GM19239 (cell line): ENCODE measurements around the gene MGRN1.
"Not testable (repeated sequence)": the region's sequence is repeated elsewhere in the genome, so short reads cannot be mapped to it uniquely, and the experiment has no call there.

Experiments
- DNase-seq: peaks from one replicate; pipeline ENCODE4 v3.0.0; 2011; ENCODE audit warnings: low spot score; ENCODE audit not compliant: insufficient read length
- FAIRE-seq: peaks from 2 replicates; lab custom pipeline; 2011; peaks lifted over from hg19 to GRCh38; lab: Jason Lieb, UNC

The MGRN1 gene

GRCh38 chr16:4649744-4650442 lies 25.3 kb downstream of the MGRN1 start:
- no peak for DNase-seq
- no peak for FAIRE-seq

GRCh38 chr16:4650443-4651074 lies 25.9 kb downstream of the MGRN1 start:
- peak; percentile 75 for DNase-seq
- FAIRE-seq: not testable (repeated sequence)

GRCh38 chr16:4651827-4652226 lies 27.2 kb downstream of the MGRN1 start:
- peak; percentile 39 for FAIRE-seq

GRCh38 chr16:4652561-4652960 lies 27.9 kb downstream of the MGRN1 start:
- no peak for FAIRE-seq
- DNase-seq: no peak

More at GRCh38 chr16:4651827-4652226, 27.2 kb downstream of the MGRN1 start:
- no peak for DNase-seq

- DNase-seq (no peak), FAIRE-seq (no peak)
These were observed 29.7 kb downstream of the MGRN1 start for GRCh38 chr16:4654011-4654963.

GRCh38 chr16:4654964-4655590 lies 30.5 kb downstream of the MGRN1 start:
- no peak for FAIRE-seq
- DNase-seq: no peak

- FAIRE-seq: no peak
- no peak for DNase-seq
These were observed 31.2 kb downstream of the MGRN1 start for GRCh38 chr16:4655801-4656200.

GRCh38 chr16:4656221-4656620 lies 31.6 kb downstream of the MGRN1 start:
- FAIRE-seq (no peak), DNase-seq (no peak)

- DNase-seq: no peak
- FAIRE-seq: no peak
These were observed 32.4 kb downstream of the MGRN1 start for GRCh38 chr16:4656695-4657686.

- no peak for FAIRE-seq
- DNase-seq: no peak
These were observed 35.0 kb downstream of the MGRN1 start for GRCh38 chr16:4659363-4660353.

- DNase-seq: no peak
These were observed 35.9 kb downstream of the MGRN1 start for GRCh38 chr16:4660454-4661007.

GRCh38 chr16:4661661-4662060 lies 37.0 kb downstream of the MGRN1 start:
- FAIRE-seq (no peak), DNase-seq (no peak)

More at GRCh38 chr16:4660454-4661007, 35.9 kb downstream of the MGRN1 start:
- no peak for FAIRE-seq

- FAIRE-seq: no peak
These were observed 38.8 kb downstream of the MGRN1 start for GRCh38 chr16:4663465-4663776.

GRCh38 chr16:4663777-4664465 lies 39.3 kb downstream of the MGRN1 start:
- FAIRE-seq: no peak
- no peak for DNase-seq

More at GRCh38 chr16:4663465-4663776, 38.8 kb downstream of the MGRN1 start:
- no peak for DNase-seq

- peak; percentile 68 for DNase-seq
- FAIRE-seq: no peak
These were observed 40.2 kb downstream of the MGRN1 start for GRCh38 chr16:4664538-4665418.

GRCh38 chr16:4666537-4667202 lies 42.0 kb downstream of the MGRN1 start:
- DNase-seq (no peak), FAIRE-seq (no peak)
